Measurements from ENCODE around the gene UBL7. TPM values are rescaled to one million over a fixed set of nuclear protein-coding genes. Genes with fewer than 3 reads are reported as not detected.

UBL7 gene, protein sequence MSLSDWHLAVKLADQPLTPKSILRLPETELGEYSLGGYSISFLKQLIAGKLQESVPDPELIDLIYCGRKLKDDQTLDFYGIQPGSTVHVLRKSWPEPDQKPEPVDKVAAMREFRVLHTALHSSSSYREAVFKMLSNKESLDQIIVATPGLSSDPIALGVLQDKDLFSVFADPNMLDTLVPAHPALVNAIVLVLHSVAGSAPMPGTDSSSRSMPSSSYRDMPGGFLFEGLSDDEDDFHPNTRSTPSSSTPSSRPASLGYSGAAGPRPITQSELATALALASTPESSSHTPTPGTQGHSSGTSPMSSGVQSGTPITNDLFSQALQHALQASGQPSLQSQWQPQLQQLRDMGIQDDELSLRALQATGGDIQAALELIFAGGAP
- total RNA-seq (2013; cell fraction: nucleolus; rRNA removed) = 22.7 and 26.2 TPM in 2 replicates
- total RNA-seq (2014; rRNA removed) (106 and 107 TPM in 2 replicates), total RNA-seq (2014; rRNA removed; fragmentation: Illumina TruSeq; extraction: Trizol) (44.3 and 46.6 TPM in 2 replicates), total RNA-seq (2021) (81.3 and 84.8 TPM in 2 replicates), polyA plus RNA-seq (2011; rRNA removed) (72.6 and 89.7 TPM in 2 replicates), polyA plus RNA-seq (2014; fragmentation: Illumina TruSeq; extraction: Trizol) (61.3 and 90.5 TPM in 2 replicates), polyA plus RNA-seq (2014; fragmentation: Nextera tagmentation; extraction: Ambion mirVana) (10 to 100 TPM; 25.9 to 59.1 TPM), polyA plus RNA-seq (2014; rRNA removed) (117 and 135 TPM in 2 replicates), polyA plus RNA-seq (2016; fragmentation: Nextera tagmentation; extraction: Ambion mirVana) (100 to 1,000 TPM; 123 to 145 TPM), polyA minus RNA-seq (2011; rRNA and poly(A)+ RNA removed) (79.1 and 122 TPM in 2 replicates), Bru-seq, nascent RNA (percentile 71 among the genes with signal in this experiment), BruChase-seq, experiment 1, labeled RNA remaining after a 6-hour chase (percentile 71 among the genes with signal in this experiment), BruChase-seq, experiment 2, labeled RNA remaining after a 2-hour chase (percentile 67 among the genes with signal in this experiment)
- polyA plus RNA-seq (2011; ENCODE audit: low read depth) = 33.5 TPM
- polyA plus RNA-seq (2011; cell fraction: cytosol; rRNA removed) = 138 and 156 TPM in 2 replicates
- polyA plus RNA-seq (2011; cell fraction: nucleus; rRNA removed) = 60.8 and 62.4 TPM in 2 replicates
- polyA plus RNA-seq (2012) = 57.3 and 69.1 TPM in 2 replicates
- polyA minus RNA-seq (2011; cell fraction: cytosol; rRNA and poly(A)+ RNA removed) = 32.5 and 36.5 TPM in 2 replicates
- 17.3 and 22.1 TPM in 2 replicates for polyA minus RNA-seq (2011; cell fraction: nucleus; rRNA and poly(A)+ RNA removed)
- long read RNA-seq, experiment 1, transcript UBL7-201 (11 exons, 1,360 nt) = minor isoform, 38 of 121 reads
- long read RNA-seq, experiment 1, transcript UBL7-202 (11 exons, 1,427 nt) = major isoform, 39 of 121 reads
- long read RNA-seq, experiment 1, partial matches to known transcripts = 14 of 121 reads
- long read RNA-seq, experiment 1, other reads (novel, unspliced or antisense) = 26 of 121 reads
- long read RNA-seq, experiment 2, transcript UBL7-202 (11 exons, 1,427 nt) = minor isoform, 40 of 154 reads
- long read RNA-seq, experiment 2, transcript UBL7-201 (11 exons, 1,360 nt) = major isoform, 60 of 154 reads
- long read RNA-seq, experiment 2, partial matches to known transcripts = 10 of 154 reads
- long read RNA-seq, experiment 2, other reads (novel, unspliced or antisense) = 41 of 154 reads

DNA sequence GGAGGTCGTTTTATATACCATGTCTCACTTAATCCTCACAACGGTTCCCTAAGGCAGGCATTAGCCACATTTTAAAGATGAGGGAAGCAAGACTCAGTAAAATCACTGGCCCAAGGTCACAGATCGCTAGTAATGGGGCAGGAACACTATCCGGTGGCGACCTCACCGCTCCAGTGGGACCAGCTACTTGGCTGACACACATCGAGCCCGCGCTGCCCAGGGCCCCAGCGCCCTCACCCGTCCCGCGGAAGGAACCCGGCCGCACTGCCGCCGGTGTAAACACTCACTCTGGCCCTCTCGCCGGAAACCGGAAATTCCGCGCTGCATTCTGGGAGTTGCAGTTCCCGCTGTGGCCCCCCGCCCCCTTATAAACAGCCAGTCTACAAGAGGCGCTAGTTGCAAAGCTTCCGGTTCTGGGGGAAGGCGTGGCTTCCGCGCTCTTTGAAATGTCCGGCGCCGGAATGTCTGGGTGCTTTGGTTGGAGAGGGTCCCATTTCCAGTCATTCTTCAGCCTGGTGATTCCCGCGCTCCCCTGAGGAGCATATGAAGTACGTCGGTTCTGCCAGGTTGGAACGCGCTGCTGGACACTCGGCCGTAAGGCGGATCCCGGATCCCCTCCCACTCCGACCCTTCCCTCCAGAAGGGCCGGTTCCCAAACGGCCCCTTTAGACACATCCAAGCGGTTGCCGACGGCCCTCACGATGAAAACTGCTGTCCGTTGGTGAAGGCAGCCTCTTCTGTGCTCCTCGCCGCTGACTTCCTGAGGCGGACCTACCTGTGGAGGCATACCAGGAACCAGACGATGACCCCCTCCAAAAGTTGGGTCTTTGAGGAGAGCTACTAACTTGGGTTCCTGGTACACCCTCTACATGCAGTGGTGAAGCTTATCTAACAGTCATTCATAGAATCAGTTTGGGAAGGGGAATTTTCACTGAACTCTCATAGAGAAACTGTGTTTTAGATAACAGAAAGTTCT, at the start of gene UBL7:
Gene UBL7, minus strand, starts transcription at position 290 of the 976 bp plus-strand sequence. CDS start 2,293 bp downstream, outside the sequence.
- peaks cover 11% of the 10 kb centered on the region for H3K4me1 ChIP-seq (ENCODE audit: control insufficient read depth, insufficient read depth, low read length)
- H3K9ac ChIP-seq (ENCODE audit: control insufficient read depth, insufficient read depth, low read length) = peak within 1 kb of the TSS; percentile 87
- TSS peak; percentile 88 for BruUV-seq (replicated peaks)
- ChIA-PET CTCF (interaction anchor here (0.7 to 5.4 kb wide), 23 partner anchors 12 to 309 kb away, joined by 3 to 26 read pairs (median 4); partner anchors contain the start of gene CLK3), RAD21 (ENCODE audit: unreplicated experiment) (interaction anchor here (1.0 to 3.9 kb wide), 13 partner anchors 28 to 169 kb away, joined by 3 to 36 read pairs (median 4); partner anchors contain the start of gene ARID3B), POLR2A (interaction anchor here (0.5 to 3.0 kb wide), 23 partner anchors 12 to 1999 kb away, joined by 3 to 18 read pairs (median 3); partner anchors contain the start of genes ARID3B, CLK3, PML and SEMA7A), SMC1A (ENCODE audit: uncharacterized antibody, unreplicated experiment) (interaction anchor here (0.6 to 3.9 kb wide), 13 partner anchors 17 to 85 kb away, joined by 3 to 16 read pairs (median 4); partner anchors contain the start of gene ARID3B)
- H3K9me3 ChIP-seq (replicated peaks; ENCODE audit: control insufficient read depth, insufficient read depth, low read length) = peaks cover 3% of the 10 kb centered on the region; the same call in 2 of the 3 replicates
- peak; percentile 77 for DNase-seq (ENCODE audit: low read depth, low spot score)
- intact Hi-C loops (cut with micrococcal nuclease; ENCODE audit: unreplicated experiment) (loop anchor here (1.0 kb wide), 4 partner anchors 27 to 154 kb away; partner anchors contain the start of gene CLK3), in situ Hi-C loops (cut with MboI) (no loop called here)
- H3K79me2 ChIP-seq (ENCODE audit: control insufficient read depth, insufficient read depth, low read length) = peaks cover 64% of the 10 kb centered on the region
- H3K27ac ChIP-seq (ENCODE audit: control insufficient read depth, insufficient read depth) = peak within 1 kb of the TSS; percentile 93
- H2AFZ ChIP-seq (ENCODE audit: control insufficient read depth, low read depth, low read length) = peak within 1 kb of the TSS; percentile 89
- H3K27me3 ChIP-seq (replicated peaks in 1 of 2; ENCODE audit: control insufficient read depth in 2 of 2, insufficient read depth in 2 of 2, low read length in 1 of 2) = no peaks in the 10 kb centered on the region
- H4K20me1 ChIP-seq (ENCODE audit: control insufficient read depth, insufficient read depth) = no peaks in the 10 kb centered on the region
- H3K4me2 ChIP-seq (ENCODE audit: control insufficient read depth, insufficient read depth) = peak within 1 kb of the TSS; percentile 83
- 1% methylated on average over 54 of the region's 54 CpGs for WGBS (ENCODE audit: insufficient coverage, insufficient replicate concordance, low lambda C conversion rate, missing lambda C conversion rate)
- peak within 1 kb of the TSS; percentile 92 for H3K4me3 ChIP-seq
- H3K36me3 ChIP-seq (ENCODE audit: control insufficient read depth in 2 of 2, insufficient read depth in 2 of 2, low read length in 1 of 2) = peaks cover 0 to 8% of the 10 kb centered on the region in 2 experiments; a peak in 2 of 4 replicates
- ATAC-seq = peak; percentile 92
- FAIRE-seq = peak; percentile 80
- TF ChIP-seq SREBF1 (IDR thresholded peaks at IDR 0.05; ENCODE audit: low read length) = peak; percentile 45; the same call in 1 of the 2 replicates
- TF ChIP-seq HDAC2 (IDR thresholded peaks at IDR 0.05) = no peak
- TF ChIP-seq NR2F1 (conservative IDR thresholded peaks at IDR 0.05) = no peak
- no peak for TF ChIP-seq JUND (IDR thresholded peaks at IDR 0.05; ENCODE audit: low read depth, low read length)
- TF ChIP-seq, protein P1, sequence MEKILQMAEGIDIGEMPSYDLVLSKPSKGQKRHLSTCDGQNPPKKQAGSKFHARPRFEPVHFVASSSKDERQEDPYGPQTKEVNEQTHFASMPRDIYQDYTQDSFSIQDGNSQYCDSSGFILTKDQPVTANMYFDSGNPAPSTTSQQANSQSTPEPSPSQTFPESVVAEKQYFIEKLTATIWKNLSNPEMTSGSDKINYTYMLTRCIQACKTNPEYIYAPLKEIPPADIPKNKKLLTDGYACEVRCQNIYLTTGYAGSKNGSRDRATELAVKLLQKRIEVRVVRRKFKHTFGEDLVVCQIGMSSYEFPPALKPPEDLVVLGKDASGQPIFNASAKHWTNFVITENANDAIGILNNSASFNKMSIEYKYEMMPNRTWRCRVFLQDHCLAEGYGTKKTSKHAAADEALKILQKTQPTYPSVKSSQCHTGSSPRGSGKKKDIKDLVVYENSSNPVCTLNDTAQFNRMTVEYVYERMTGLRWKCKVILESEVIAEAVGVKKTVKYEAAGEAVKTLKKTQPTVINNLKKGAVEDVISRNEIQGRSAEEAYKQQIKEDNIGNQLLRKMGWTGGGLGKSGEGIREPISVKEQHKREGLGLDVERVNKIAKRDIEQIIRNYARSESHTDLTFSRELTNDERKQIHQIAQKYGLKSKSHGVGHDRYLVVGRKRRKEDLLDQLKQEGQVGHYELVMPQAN (conservative IDR thresholded peaks at IDR 0.05) = peak; percentile 99
- peak; percentile 61 for TF ChIP-seq RUNX3 (IDR thresholded peaks at IDR 0.05; ENCODE audit: low read length)
- TF ChIP-seq SUPT20H (IDR thresholded peaks at IDR 0.05; ENCODE audit: borderline replicate concordance, control insufficient read depth, low read depth, low read length) = no peak
- no peak for TF ChIP-seq MEF2B (IDR thresholded peaks at IDR 0.05; ENCODE audit: partially characterized antibody, poor library complexity, severe bottlenecking)
- no peak for TF ChIP-seq ZZZ3 (IDR thresholded peaks at IDR 0.05; ENCODE audit: control insufficient read depth, insufficient read length, low read depth)
- TF ChIP-seq SIN3A (IDR thresholded peaks at IDR 0.05; ENCODE audit: low read depth, low read length) = peak; percentile 97
- TF ChIP-seq, protein P2, sequence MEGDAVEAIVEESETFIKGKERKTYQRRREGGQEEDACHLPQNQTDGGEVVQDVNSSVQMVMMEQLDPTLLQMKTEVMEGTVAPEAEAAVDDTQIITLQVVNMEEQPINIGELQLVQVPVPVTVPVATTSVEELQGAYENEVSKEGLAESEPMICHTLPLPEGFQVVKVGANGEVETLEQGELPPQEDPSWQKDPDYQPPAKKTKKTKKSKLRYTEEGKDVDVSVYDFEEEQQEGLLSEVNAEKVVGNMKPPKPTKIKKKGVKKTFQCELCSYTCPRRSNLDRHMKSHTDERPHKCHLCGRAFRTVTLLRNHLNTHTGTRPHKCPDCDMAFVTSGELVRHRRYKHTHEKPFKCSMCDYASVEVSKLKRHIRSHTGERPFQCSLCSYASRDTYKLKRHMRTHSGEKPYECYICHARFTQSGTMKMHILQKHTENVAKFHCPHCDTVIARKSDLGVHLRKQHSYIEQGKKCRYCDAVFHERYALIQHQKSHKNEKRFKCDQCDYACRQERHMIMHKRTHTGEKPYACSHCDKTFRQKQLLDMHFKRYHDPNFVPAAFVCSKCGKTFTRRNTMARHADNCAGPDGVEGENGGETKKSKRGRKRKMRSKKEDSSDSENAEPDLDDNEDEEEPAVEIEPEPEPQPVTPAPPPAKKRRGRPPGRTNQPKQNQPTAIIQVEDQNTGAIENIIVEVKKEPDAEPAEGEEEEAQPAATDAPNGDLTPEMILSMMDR (IDR thresholded peaks at IDR 0.05 in 2 of 3, conservative IDR thresholded peaks at IDR 0.05 in 1 of 3; ENCODE audit: control insufficient read depth in 2 of 3, extremely low read depth in 1 of 3, insufficient read depth in 1 of 3, low read depth in 3 of 3, low read length in 3 of 3) = peak in 2 of 3 experiments; percentile 7 to 48; a peak in 3 of 6 replicates

All from GM12878 (cell line).